BJ (cell line): ENCODE measurements around the gene POLR3H. TPM values are rescaled to one million over a fixed set of nuclear protein-coding genes. Genes with fewer than 3 reads are reported as not detected.

Experiments
- CTCF ChIA-PET: fragments of 350-600 bp; formaldehyde crosslinking; extraction: SDS; loops from one replicate; lab custom pipeline; 2021; ENCODE audit warnings: antibody characterized with exemption, inconsistent platforms; lab: Yijun Ruan, JAX
- POLR2A ChIA-PET: fragments of 300-600 bp; sonication (Branson Sonifier 250); formaldehyde crosslinking; extraction: SDS; loops from one replicate; lab custom pipeline; 2021; ENCODE audit warnings: antibody characterized with exemption; lab: Charles Lee
- DNase-seq: peaks from one replicate; pipeline ENCODE4 v3.0.0-alpha.2; 2011; ENCODE audit warnings: low read depth
- H3K27me3 ChIP-seq: 2 replicates; pipeline ENCODE4 v1.6.0; 2011; ENCODE audit warnings: low read length; ENCODE audit not compliant: control insufficient read depth, insufficient read depth
- H3K36me3 ChIP-seq: 2 replicates; pipeline ENCODE4 v1.5.1; 2011; ENCODE audit warnings: low read length; ENCODE audit not compliant: control insufficient read depth, insufficient read depth
- H3K4me3 ChIP-seq: 2 replicates; pipeline ENCODE4 v1.5.1; 2011; ENCODE audit warnings: low read depth, mild to moderate bottlenecking, control low read depth, low read length
- polyA plus RNA-seq: library from polyadenylated mRNA; depleted of rRNA; stranded (reverse); fragments of >200 nt; gene quantifications from 2 replicates; pipeline ENCODE4 v1.2.3, GENCODE V29; 2011
- TF ChIP-seq, protein P1 (sequence below): IDR thresholded peaks from 2 replicates; pipeline ENCODE4 v1.5.1; 2011; ENCODE audit warnings: low read depth, mild to moderate bottlenecking, control low read depth, inconsistent platforms, low read length, moderate library complexity; ENCODE audit not compliant: insufficient read depth

POLR3H gene
- polyA plus RNA-seq, 1 experiment: 52.5 TPM

DNA sequence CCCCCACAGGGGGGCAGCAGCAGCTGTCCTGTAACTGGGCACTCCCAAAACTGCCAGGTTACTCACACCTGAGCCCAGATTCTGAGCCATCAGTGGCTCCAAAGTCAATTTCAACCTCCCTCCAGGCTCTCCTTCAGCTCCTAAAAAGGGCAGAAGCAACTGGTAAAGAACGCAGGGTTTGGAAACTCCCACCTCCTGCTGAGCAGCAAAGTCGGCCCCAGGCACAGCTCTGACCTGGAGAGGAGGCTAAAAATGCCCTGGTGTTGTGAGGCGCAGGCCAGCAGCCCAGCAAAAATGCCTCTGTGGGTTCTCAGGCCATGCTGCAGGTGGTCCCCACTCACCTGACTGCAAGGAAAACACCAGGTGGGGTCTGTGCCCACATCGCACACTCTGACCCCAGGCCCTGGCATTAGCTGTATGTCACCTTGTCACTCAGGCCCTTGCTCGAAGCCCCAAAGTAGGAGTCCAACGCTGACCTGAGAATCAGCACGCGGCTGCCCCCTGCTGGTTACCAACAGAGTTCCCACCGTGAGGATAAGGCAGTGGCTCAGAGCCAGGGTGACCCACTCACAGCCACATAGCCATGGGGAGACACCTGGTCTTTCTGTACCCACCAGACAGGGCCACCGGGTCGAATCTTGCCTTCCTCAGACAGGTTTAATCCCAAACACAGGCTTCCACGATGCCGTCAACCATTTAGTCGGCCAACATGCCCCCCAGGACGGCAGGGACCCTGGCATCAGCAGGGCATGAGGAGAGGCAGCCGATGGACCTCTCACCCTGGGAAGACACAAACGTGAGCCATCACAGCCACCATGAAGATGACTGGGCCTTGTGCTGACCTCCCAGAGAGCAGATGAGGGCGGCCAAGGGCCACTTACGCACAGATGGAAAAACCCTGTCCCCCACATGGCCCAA is 11.1 kb downstream of the POLR3H start:
- ChIA-PET POLR2A (no interaction called here), CTCF (interaction anchor here (0.5 to 2.5 kb wide), 13 partner anchors 9 to 610 kb away, joined by 3 to 12 read pairs (median 4); partner anchors contain the start of gene POLR3H)
- DNase-seq: no peak
- Histone ChIP-seq H3K4me3 (no peak overlapping the region), H3K36me3 (peaks cover 48% of the 10 kb centered on the region), H3K27me3 (no peaks in the 10 kb centered on the region)
- TF ChIP-seq, protein P1, sequence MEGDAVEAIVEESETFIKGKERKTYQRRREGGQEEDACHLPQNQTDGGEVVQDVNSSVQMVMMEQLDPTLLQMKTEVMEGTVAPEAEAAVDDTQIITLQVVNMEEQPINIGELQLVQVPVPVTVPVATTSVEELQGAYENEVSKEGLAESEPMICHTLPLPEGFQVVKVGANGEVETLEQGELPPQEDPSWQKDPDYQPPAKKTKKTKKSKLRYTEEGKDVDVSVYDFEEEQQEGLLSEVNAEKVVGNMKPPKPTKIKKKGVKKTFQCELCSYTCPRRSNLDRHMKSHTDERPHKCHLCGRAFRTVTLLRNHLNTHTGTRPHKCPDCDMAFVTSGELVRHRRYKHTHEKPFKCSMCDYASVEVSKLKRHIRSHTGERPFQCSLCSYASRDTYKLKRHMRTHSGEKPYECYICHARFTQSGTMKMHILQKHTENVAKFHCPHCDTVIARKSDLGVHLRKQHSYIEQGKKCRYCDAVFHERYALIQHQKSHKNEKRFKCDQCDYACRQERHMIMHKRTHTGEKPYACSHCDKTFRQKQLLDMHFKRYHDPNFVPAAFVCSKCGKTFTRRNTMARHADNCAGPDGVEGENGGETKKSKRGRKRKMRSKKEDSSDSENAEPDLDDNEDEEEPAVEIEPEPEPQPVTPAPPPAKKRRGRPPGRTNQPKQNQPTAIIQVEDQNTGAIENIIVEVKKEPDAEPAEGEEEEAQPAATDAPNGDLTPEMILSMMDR: peak; percentile 88

DNA sequence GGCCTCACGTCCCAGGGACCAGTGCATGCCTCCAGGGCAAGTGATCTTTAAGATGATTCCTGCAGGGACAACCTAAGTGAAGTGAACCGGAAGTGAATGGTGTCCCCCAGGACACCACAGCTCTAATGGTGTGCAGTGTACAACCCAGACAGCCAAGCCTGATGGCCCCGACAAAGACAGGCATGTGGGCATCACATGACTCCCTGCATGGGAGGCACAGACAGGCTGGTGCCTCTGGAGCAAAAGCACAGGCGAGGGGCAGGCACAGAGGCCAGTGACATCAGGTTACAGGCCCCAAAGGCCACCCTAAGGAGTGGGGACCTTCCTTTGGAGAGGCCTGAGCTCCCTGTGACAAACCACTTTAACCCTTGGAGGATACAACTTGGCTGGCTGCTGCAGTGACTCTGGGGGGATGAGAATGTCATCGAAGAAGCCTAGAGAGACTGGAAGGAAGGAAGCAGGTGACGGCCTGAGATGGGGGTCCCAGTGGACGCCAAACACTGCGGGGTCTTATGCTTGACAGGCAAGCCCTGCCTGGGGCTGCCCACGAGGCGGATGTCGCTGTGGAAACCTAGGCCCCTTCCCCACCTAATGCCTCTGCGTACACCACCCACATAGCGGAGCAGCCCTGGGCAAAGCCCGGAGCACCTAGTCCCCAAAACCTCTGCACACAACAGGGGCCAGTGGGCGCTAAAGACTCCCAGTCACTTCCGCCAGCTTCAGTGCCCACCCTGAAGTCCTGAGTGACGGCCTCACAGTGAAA is 12.4 kb downstream of the POLR3H start:
- POLR2A ChIA-PET: no interaction called here
- no peak for DNase-seq
- peaks cover 59% of the 10 kb centered on the region for H3K36me3 ChIP-seq
- TF ChIP-seq, protein P1: no peak
- no peaks in the 10 kb centered on the region for H3K27me3 ChIP-seq
- no peak overlapping the region for H3K4me3 ChIP-seq
- CTCF ChIA-PET: interaction anchor here (1.0 to 2.5 kb wide), 6 partner anchors 8 to 128 kb away, joined by 3 to 12 read pairs (median 6); partner anchors contain the start of gene POLR3H

DNA sequence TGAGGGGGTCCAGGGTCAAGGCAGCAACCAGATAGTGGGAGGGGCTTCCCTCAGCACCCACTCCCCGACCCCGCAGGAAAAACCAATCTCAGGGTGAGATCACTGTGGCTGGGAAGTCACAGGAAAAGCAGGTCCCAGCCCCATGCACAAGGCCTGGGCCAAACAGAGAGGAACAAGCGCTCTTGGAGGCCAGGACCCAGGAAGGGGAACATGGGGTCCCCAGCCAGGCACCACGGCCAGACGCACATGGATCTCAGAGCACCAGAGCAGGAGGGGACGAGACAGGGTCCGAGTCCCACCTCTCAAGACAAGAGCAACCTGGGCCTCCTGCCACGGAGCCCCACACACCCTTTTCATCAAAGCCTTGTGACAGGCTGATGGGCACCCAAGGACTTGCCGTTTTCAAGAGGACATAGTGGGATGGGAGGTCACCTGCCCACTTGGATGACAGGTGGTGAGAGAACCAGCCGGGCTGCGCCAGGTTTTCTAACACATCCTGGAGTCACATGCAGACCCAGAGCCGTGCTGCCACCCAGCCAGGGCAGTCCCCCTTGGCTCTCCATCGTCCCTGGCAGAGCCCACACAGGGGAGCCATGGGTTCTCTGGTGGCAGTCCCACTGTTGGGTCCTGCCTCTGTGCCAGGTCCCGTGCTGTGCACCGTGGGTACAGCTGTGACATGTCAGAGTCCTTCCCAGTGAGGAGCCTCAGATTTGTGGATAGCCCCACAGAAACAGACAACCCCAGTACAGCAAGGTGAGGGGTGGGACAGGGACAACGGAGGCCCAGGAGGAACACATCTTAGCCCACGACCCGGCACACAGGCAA is 13.2 kb downstream of the POLR3H start:
- Histone ChIP-seq H3K4me3 (no peak overlapping the region), H3K27me3 (no peaks in the 10 kb centered on the region), H3K36me3 (peaks cover 62% of the 10 kb centered on the region)
- CTCF ChIA-PET: interaction anchor here (1.0 to 5.5 kb wide), 5 partner anchors 9 to 128 kb away, joined by 3 to 43 read pairs (median 6); partner anchors contain the start of gene POLR3H
- TF ChIP-seq, protein P1: no peak
- POLR2A ChIA-PET: no interaction called here
- no peak for DNase-seq

DNA sequence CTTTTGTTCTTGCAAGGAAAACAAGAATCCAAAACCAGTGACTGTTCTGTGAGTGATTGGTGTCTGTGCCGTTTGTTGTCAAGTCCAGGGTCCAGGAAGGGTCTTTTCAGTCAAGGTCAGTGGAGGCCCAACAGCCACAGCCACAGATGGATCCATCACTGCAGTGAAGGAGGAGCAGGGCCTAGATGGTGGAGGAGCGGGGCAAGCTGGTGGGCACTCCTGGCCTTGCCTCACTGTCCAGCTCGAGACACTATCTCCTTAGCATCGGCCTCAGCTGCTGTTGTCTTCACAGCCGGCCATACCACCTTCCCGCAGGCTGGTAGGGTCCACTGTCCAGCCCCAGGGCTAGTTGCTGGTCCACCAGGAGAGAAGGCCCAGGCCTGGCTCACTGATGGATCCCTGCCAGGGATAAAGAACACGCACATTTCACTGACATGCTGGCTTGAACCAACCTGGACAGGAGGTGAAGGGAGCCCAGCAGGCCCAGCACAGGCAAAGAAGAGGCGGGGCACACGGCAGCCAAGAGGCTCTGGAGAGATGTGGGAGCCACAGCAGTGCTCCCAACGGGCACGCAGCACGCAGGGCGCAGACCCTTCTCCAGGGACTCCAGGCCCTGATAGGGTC is 15.2 kb downstream of the POLR3H start:
- ChIA-PET POLR2A (no interaction called here), CTCF (interaction anchor here (5.5 to 7.3 kb wide), 2 partner anchors 11 to 126 kb away, joined by 43 to 81 read pairs; no protein-coding TSS in a partner anchor)
- no peaks in the 10 kb centered on the region for H3K27me3 ChIP-seq
- no peak overlapping the region for H3K4me3 ChIP-seq
- TF ChIP-seq, protein P1: no peak
- peaks cover 77% of the 10 kb centered on the region for H3K36me3 ChIP-seq
- no peak for DNase-seq
